ENCODE data around the gene DIAPH3.

Gene DIAPH3

DNA sequence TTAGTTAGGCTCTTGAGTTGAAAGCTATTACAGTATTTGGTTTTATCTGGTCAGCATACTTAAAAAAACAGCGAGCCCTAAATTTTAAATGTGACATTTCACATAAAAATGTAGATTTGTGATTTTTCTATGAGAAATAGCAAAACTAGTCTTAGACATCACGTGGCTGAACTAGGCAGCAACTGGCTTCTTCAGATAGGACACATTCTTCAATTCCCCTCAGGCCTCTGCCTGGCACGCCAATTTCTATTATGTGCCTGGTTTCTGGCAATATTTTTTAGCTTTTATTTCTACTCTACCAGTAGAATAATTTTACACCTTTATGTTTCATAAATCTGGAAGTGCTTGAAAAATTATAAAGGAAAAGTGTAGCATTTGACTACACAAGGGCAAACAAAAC lies 433.7 kb downstream of the DIAPH3 start:
- DNase-seq (ENCODE audit: low read depth in 2 of 2) = no peak

DNA sequence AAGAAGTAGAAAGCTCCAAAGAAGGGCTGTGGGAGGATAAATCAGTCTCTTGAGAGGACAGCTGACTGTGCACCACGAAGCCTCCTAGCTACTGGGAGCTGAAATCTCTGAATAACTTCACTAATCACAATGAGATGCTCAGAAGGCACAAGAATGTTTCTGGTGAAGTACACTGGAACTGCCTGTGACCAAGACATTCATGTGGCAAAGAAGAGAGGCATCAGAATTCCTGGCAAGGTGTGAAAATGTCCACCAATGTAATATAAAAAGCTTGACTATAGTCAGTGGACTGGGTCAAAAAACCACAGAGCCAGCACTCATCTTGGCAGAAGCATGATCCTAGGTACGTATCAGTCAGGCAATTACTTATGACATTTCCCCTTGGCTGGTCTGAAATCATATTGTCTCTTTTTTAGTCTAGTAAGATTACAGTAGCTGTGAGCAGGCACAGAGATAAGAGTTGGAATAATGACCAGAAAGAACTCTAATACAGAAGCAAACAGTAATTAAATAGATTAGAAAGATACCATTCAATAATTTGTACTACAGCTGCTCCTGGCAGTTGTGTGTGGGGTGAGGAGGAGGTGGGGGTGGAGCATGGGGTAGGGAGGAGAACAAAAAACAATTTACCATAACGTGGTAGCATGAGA lies 434.7 kb downstream of the DIAPH3 start:
- DNase-seq (ENCODE audit: low read depth in 2 of 2) = no peak

DNA sequence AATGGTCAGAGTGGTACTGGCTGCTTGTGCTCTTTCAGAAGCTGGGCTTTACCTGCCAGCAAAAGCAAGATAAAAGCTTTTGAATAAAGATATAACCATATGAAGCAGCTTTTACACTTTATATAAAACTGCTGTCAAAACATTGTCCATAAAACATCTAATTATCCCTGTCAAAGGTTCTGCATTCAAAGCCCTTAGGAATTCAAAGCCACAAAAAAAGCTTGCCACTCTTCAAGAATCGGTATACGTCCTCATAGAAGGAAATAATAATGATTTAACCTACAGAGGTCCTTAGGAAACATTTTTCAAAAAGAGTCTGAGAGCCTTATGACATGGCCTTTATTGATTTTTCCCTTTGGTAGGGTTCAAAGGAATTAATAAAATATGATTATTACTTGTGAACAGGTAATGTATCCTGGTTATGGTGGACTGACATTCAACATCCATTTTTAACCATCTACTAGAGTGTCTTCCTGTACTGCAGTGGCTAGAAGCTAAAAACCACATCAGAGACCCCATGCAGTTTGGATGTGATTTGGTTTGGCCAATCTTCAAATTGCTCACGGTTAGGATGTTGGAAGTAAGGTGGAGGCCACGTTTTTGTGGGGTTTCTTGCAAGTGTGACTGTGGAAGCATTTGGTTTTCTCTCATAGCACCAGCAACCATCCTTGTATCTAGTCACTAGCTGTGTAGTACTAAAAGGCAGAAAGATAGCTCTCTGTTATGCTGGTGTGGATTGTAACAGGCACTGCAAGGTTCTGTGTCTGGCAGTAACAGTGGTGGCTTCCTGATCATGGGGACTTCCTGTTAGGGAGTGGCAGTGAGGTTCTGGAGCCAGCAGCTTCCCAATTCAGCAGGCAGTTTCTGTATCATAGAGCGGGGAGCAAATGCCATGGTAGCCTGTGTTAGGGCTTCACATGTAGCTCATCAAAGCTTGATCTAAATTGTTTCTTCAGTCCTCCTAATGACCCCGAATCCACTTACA lies 441.5 kb downstream of the DIAPH3 start:
- no peak for DNase-seq (ENCODE audit: low read depth in 2 of 2)

DNA sequence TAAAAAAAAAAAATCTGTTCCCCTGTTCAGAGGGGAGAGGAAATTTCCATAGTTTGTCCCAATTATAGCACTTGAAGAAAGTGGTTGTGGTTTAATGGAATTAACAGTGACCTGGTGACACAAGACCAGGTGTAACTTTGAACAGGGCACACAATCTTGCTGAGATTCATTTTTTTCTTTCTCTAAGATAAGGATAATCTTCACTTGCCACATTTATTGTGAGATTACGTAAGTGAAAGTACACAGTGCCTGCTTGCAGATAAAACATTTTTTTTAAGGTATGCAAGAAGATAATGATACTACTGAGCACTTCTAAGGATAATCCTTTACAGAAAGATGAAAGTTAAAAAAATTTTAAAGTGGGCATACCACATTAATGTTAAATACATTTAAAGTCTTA lies 448.1 kb downstream of the DIAPH3 start:
- DNase-seq (ENCODE audit: low read depth in 2 of 2) = no peak

GRCh38 chr13:59710996-59711701 lies 452.6 kb downstream of the DIAPH3 start:
- DNase-seq (ENCODE audit: low read depth in 2 of 2) = no peak

GRCh38 chr13:59710416-59710815 lies 453.3 kb downstream of the DIAPH3 start:
- DNase-seq (ENCODE audit: low read depth in 2 of 2) = no peak

GRCh38 chr13:59706101-59706976 lies 457.4 kb downstream of the DIAPH3 start:
- DNase-seq (ENCODE audit: low read depth in 2 of 2) = no peak

DNA sequence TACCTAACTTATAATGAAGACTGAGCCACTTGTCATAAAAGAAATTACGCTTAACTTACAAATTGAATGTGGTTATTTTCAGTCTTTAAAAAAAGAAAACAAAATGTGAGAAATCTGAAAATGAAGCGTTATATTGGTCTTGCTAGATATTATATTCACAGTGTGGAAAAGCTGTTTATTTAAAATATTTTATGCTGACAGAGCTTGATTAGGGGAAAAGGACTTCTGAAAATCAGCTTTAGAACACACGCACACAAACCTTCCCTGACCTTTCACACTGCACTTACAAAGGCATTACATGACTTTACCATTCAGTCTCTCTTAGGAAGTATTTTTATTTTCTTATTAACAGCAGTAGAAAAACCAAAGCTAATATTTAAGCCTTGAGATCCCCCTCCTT lies 461.5 kb downstream of the DIAPH3 start:
- DNase-seq (ENCODE audit: low read depth in 2 of 2) = no peak

- DNase-seq (ENCODE audit: low read depth in 2 of 2) = no peak
Measured at GRCh38 chr13:59701261-59701660, 462.5 kb downstream of the DIAPH3 start.

GRCh38 chr13:59700281-59700680 lies 463.4 kb downstream of the DIAPH3 start:
- DNase-seq (ENCODE audit: low read depth in 2 of 2) = no peak

- no peak for DNase-seq (ENCODE audit: low read depth in 2 of 2)
Measured at GRCh38 chr13:59696271-59696670, 467.5 kb downstream of the DIAPH3 start.

DNA sequence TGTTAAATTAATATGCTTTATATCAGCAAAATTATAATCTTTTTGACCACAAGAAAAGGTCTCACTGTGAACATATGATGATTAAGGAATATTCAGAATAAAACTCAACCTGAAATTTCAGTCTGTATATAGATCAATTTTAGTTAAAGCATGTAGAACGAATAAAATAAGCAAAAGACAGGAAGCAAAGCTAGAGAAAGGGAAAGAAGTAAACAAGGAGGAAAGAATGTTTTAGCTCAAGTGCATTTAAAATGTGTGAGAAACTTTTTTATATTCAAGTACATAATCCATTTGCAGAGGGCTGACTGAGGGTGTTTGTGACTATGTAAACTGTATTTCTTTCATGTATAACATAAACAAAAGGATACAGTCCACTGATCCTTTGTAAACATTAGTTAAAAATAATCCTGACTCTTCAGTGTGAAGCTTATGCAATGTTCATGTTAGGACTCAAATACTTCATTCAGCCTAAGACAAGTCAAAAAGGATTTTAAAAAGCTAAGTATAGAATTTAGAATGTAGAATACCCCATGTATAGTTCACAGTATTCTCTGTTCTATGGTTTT lies 472.1 kb downstream of the DIAPH3 start:
- DNase-seq (ENCODE audit: low read depth in 2 of 2) = no peak

- DNase-seq (ENCODE audit: low read depth in 2 of 2) = no peak
Measured at GRCh38 chr13:59690857-59691500, 472.7 kb downstream of the DIAPH3 start.

DNA sequence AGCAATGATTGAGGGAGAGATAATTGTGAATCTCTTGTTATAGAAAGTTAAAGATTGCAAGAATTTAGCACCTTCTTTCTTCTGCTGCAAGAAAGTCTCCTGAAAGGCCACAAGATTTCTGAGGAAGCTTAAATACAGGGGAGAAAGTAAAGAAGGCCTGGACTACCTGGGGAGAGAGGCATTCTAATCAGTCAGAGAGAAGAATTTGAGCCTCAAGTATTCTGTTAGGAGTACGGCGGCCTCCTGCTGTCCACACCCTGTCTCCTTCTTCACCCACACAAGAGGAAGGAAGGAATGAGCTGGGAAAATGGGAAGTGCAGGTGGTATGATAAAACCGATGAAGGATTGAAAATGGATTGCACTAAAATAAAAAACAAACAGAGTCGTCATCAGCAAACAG lies 474.7 kb downstream of the DIAPH3 start:
- no peak for DNase-seq (ENCODE audit: low read depth in 2 of 2)

GRCh38 chr13:59686798-59687394 lies 476.8 kb downstream of the DIAPH3 start:
- no peak for DNase-seq (ENCODE audit: low read depth in 2 of 2)

GRCh38 chr13:59684105-59684504 lies 479.6 kb downstream of the DIAPH3 start:
- no peak for DNase-seq (ENCODE audit: low read depth in 2 of 2)

DNA sequence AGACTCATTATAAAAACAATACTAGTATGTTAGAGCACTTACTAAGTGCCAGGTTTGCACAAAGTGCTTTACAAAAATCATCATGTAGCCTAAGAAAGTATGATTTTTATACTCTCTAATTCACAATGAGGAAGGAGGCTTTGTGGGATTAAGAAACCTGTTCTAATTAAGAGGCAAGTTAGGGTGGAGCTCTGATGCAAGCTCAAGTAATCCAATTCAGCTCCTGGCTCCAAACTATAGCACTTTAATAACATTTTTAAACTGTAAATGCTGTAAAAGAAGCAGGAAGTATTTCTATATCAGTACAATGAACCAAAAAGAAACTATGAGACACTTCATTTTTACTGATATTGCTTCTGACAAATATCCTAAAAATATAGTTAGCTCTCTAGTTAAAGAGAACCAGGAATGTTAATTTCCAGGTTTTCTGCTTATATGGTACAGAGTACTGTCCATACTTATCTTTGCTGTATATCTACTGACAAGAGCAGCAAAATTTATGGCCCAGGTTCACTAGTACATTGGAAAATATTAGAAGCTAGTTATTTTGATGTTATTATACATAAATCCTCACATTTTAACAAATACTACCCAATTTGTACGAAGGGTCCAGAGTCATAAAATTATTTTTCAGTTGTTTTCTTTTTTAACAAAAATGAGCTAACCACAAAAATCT lies 482.0 kb downstream of the DIAPH3 start:
- no peak for DNase-seq (ENCODE audit: low read depth in 2 of 2)

GRCh38 chr13:59680429-59681024 lies 483.2 kb downstream of the DIAPH3 start:
- no peak for DNase-seq (ENCODE audit: low read depth in 2 of 2)

GRCh38 chr13:59679254-59679653 lies 484.5 kb downstream of the DIAPH3 start:
- DNase-seq (ENCODE audit: low read depth in 2 of 2) = no peak

All from stimulated activated CD4-positive, alpha-beta T cell treated with anti-CD3 and anti-CD28 coated beads, Interleukin-4, amount 100 ng/mL, for 48 hours (primary cell).